HEK293 (cell line): Measurements from ENCODE around the gene CHST8.
A peak's percentile ranks its signal among the peaks of the same experiment; 100 is the strongest.

Experiments
- CTCF ChIA-PET: fragments of 350-600 bp; formaldehyde crosslinking; extraction: SDS; loops from one replicate; lab custom pipeline; 2021; ENCODE audit warnings: antibody characterized with exemption; lab: Yijun Ruan, JAX
- POLR2A ChIA-PET: fragments of 300-600 bp; formaldehyde crosslinking; extraction: SDS; loops from one replicate; lab custom pipeline; 2020; ENCODE audit warnings: antibody characterized with exemption, inconsistent platforms; lab: Yijun Ruan, JAX
- H3K27ac ChIP-seq: fragments of 200-500 bp; sonication (Bioruptor generic); 2 replicates; pipeline ENCODE4 v1.5.1; 2014; ENCODE audit warnings: low read depth, low read length, control low read depth, inconsistent platforms; ENCODE audit errors: extremely low read depth
- H3K36me3 ChIP-seq, 2 experiments: fragments of 200-500 bp in 1 of 2; sonication (Bioruptor generic) in 1 of 2; 1 replicate in 1 of 2; 2 replicates in 1 of 2; pipeline ENCODE4 v1.5.1; 2014 to 2017; ENCODE audit warnings: inconsistent platforms in 2 of 2, low read length in 2 of 2; ENCODE audit not compliant: control insufficient read depth in 2 of 2, insufficient read depth in 1 of 2
- H3K4me1 ChIP-seq: fragments of 200-500 bp; sonication (Bioruptor generic); 2 replicates; pipeline ENCODE4 v1.5.1; 2014; ENCODE audit warnings: mild to moderate bottlenecking, low read length, inconsistent platforms; ENCODE audit not compliant: control insufficient read depth, insufficient read depth
- H3K4me3 ChIP-seq: 2 replicates; pipeline ENCODE4 v1.5.1; 2011; ENCODE audit warnings: low read depth, mild to moderate bottlenecking, control low read depth, low read length, moderate library complexity
- H3K9me3 ChIP-seq: fragments of 200-500 bp; sonication (Bioruptor generic); 2 replicates; pipeline ENCODE4 v1.5.1; 2014; ENCODE audit warnings: low read depth, low read length, inconsistent platforms; ENCODE audit not compliant: control insufficient read depth, insufficient read depth
- GLIS1 ChIP-seq: fragments of 450-650 bp; formaldehyde crosslinking; IDR thresholded peaks from 2 replicates; pipeline ENCODE4 v1.5.1; 2016; ENCODE audit warnings: missing biosample characterization, missing genetic modification characterization
- GLIS2 ChIP-seq: fragments of 450-650 bp; formaldehyde crosslinking; IDR thresholded peaks from 2 replicates; pipeline ENCODE4 v1.5.1; 2016; ENCODE audit warnings: missing biosample characterization, missing genetic modification characterization
- KLF1 ChIP-seq: fragments of 450-650 bp; formaldehyde crosslinking; IDR thresholded peaks from 2 replicates; pipeline ENCODE4 v1.5.1; 2016; ENCODE audit warnings: missing biosample characterization, missing genetic modification characterization
- KLF10 ChIP-seq: fragments of 450-650 bp; IDR thresholded peaks from 2 replicates; pipeline ENCODE4 v1.5.1; 2018; ENCODE audit warnings: missing biosample characterization, mild to moderate bottlenecking, missing genetic modification characterization
- SALL2 ChIP-seq: fragments of 450-650 bp; formaldehyde crosslinking; IDR thresholded peaks from 2 replicates; pipeline ENCODE4 v1.5.0; 2017; ENCODE audit warnings: missing biosample characterization, mild to moderate bottlenecking, missing genetic modification characterization, borderline replicate concordance
- SP7 ChIP-seq: fragments of 450-650 bp; formaldehyde crosslinking; IDR thresholded peaks from 2 replicates; pipeline ENCODE4 v1.5.1; 2016; ENCODE audit warnings: missing biosample characterization, missing genetic modification characterization
- ZBTB17 ChIP-seq: fragments of 450-650 bp; formaldehyde crosslinking; IDR thresholded peaks from 2 replicates; pipeline ENCODE4 v1.5.1; 2016; ENCODE audit warnings: missing biosample characterization, missing genetic modification characterization
- ZEB2 ChIP-seq: fragments of 450-650 bp; formaldehyde crosslinking; IDR thresholded peaks from 2 replicates; pipeline ENCODE4 v1.5.1; 2016; ENCODE audit warnings: missing biosample characterization, missing genetic modification characterization
- ZFHX2 ChIP-seq: fragments of 450-650 bp; formaldehyde crosslinking; conservative IDR thresholded peaks from 2 replicates; pipeline ENCODE4 v1.5.1; 2016; ENCODE audit warnings: missing biosample characterization, missing genetic modification characterization
- ZFP41 ChIP-seq: fragments of 450-650 bp; formaldehyde crosslinking; IDR thresholded peaks from 2 replicates; pipeline ENCODE4 v1.5.1; 2016; ENCODE audit warnings: missing biosample characterization, missing genetic modification characterization, borderline replicate concordance
- ZIC2 ChIP-seq: fragments of 450-650 bp; formaldehyde crosslinking; IDR thresholded peaks from 2 replicates; pipeline ENCODE4 v1.5.1; 2016; ENCODE audit warnings: missing biosample characterization, missing genetic modification characterization
- ZNF140 ChIP-seq: fragments of 450-650 bp; formaldehyde crosslinking; IDR thresholded peaks from 2 replicates; pipeline ENCODE4 v1.5.1; 2016; ENCODE audit warnings: missing biosample characterization, missing genetic modification characterization
- ZNF155 ChIP-seq: fragments of 450-650 bp; formaldehyde crosslinking; IDR thresholded peaks from 2 replicates; pipeline ENCODE4 v1.5.1; 2016; ENCODE audit warnings: missing biosample characterization, missing genetic modification characterization
- ZNF2 ChIP-seq: fragments of 450-650 bp; formaldehyde crosslinking; IDR thresholded peaks from 2 replicates; pipeline ENCODE4 v1.5.1; 2016; ENCODE audit warnings: missing biosample characterization, missing genetic modification characterization
- ZNF214 ChIP-seq: fragments of 450-650 bp; formaldehyde crosslinking; IDR thresholded peaks from 2 replicates; pipeline ENCODE4 v1.5.1; 2017; ENCODE audit warnings: missing biosample characterization, mild to moderate bottlenecking, missing genetic modification characterization, borderline replicate concordance
- ZNF248 ChIP-seq: fragments of 450-650 bp; formaldehyde crosslinking; IDR thresholded peaks from 2 replicates; pipeline ENCODE4 v1.5.1; 2017; ENCODE audit warnings: missing biosample characterization, missing genetic modification characterization
- ZNF266 ChIP-seq: fragments of 450-650 bp; formaldehyde crosslinking; IDR thresholded peaks from 2 replicates; pipeline ENCODE4 v1.5.1; 2016; ENCODE audit warnings: missing biosample characterization, missing genetic modification characterization, low read depth
- ZNF274 ChIP-seq, 2 experiments: fragments of 200-500 bp in 1 of 2; fragments of 450-650 bp in 1 of 2; sonication (Bioruptor generic) in 1 of 2; formaldehyde crosslinking in 1 of 2; IDR thresholded peaks; 2 replicates each; pipeline versions ENCODE4 v1.5.1 to v1.6.1; 2014 to 2016; ENCODE audit warnings: borderline replicate concordance in 1 of 2, inconsistent platforms in 1 of 2, low read length in 1 of 2, missing biosample characterization in 1 of 2, missing genetic modification characterization in 1 of 2
- ZNF529 ChIP-seq: fragments of 450-650 bp; formaldehyde crosslinking; IDR thresholded peaks from 2 replicates; pipeline ENCODE4 v1.5.1; 2017; ENCODE audit warnings: missing genetic modification characterization, missing biosample characterization; ENCODE audit not compliant: insufficient replicate concordance
- ZNF596 ChIP-seq: fragments of 450-650 bp; IDR thresholded peaks from 2 replicates; pipeline ENCODE4 v1.5.0; 2018; ENCODE audit warnings: missing biosample characterization, mild to moderate bottlenecking, missing genetic modification characterization, moderate library complexity
- ZNF629 ChIP-seq: fragments of 450-650 bp; formaldehyde crosslinking; IDR thresholded peaks from 2 replicates; pipeline ENCODE4 v1.5.1; 2017; ENCODE audit warnings: missing biosample characterization, missing genetic modification characterization
- ZNF654 ChIP-seq: fragments of 450-650 bp; formaldehyde crosslinking; IDR thresholded peaks from 2 replicates; pipeline ENCODE4 v1.5.1; 2016; ENCODE audit warnings: low read depth, missing biosample characterization, missing genetic modification characterization
- ZNF664 ChIP-seq: fragments of 450-650 bp; formaldehyde crosslinking; IDR thresholded peaks from 2 replicates; pipeline ENCODE4 v1.5.1; 2016; ENCODE audit warnings: missing biosample characterization, missing genetic modification characterization
- ZNF670 ChIP-seq: fragments of 450-650 bp; formaldehyde crosslinking; IDR thresholded peaks from 2 replicates; pipeline ENCODE4 v1.5.1; 2016; ENCODE audit warnings: missing biosample characterization, missing genetic modification characterization, low read depth
- ZNF707 ChIP-seq: fragments of 450-650 bp; formaldehyde crosslinking; IDR thresholded peaks from 2 replicates; pipeline ENCODE4 v1.5.1; 2016; ENCODE audit warnings: missing biosample characterization, missing genetic modification characterization
- ZNF777 ChIP-seq: fragments of 450-650 bp; formaldehyde crosslinking; IDR thresholded peaks from 2 replicates; pipeline ENCODE4 v1.5.1; 2017; ENCODE audit warnings: missing biosample characterization, missing genetic modification characterization, borderline replicate concordance
- ZNF843 ChIP-seq: fragments of 450-650 bp; formaldehyde crosslinking; IDR thresholded peaks from 2 replicates; pipeline ENCODE4 v1.5.1; 2016; ENCODE audit warnings: missing biosample characterization, missing genetic modification characterization
- ZSCAN30 ChIP-seq: fragments of 450-650 bp; IDR thresholded peaks from 2 replicates; pipeline ENCODE4 v1.5.1; 2018; ENCODE audit warnings: missing biosample characterization, mild to moderate bottlenecking, missing genetic modification characterization, moderate library complexity
- ZXDB ChIP-seq: fragments of 450-650 bp; formaldehyde crosslinking; IDR thresholded peaks from 2 replicates; pipeline ENCODE4 v1.5.1; 2016; ENCODE audit warnings: missing biosample characterization, missing genetic modification characterization
- TF ChIP-seq, protein P1 (sequence below): sonication (generic); formaldehyde crosslinking; IDR thresholded peaks from 2 replicates; pipeline ENCODE4 v1.8.1; 2022; ENCODE audit warnings: mild to moderate bottlenecking, moderate library complexity, missing genetic modification reagents
- TF ChIP-seq, protein P2 (sequence below): fragments of 450-650 bp; formaldehyde crosslinking; IDR thresholded peaks from 2 replicates; pipeline ENCODE4 v1.5.1; 2016; ENCODE audit warnings: missing biosample characterization, missing genetic modification characterization, low read depth
- TF ChIP-seq, protein P3 (sequence below): fragments of 450-650 bp; formaldehyde crosslinking; IDR thresholded peaks from 2 replicates; pipeline ENCODE4 v1.5.1; 2016; ENCODE audit warnings: missing biosample characterization, missing genetic modification characterization

Gene CHST8

DNA sequence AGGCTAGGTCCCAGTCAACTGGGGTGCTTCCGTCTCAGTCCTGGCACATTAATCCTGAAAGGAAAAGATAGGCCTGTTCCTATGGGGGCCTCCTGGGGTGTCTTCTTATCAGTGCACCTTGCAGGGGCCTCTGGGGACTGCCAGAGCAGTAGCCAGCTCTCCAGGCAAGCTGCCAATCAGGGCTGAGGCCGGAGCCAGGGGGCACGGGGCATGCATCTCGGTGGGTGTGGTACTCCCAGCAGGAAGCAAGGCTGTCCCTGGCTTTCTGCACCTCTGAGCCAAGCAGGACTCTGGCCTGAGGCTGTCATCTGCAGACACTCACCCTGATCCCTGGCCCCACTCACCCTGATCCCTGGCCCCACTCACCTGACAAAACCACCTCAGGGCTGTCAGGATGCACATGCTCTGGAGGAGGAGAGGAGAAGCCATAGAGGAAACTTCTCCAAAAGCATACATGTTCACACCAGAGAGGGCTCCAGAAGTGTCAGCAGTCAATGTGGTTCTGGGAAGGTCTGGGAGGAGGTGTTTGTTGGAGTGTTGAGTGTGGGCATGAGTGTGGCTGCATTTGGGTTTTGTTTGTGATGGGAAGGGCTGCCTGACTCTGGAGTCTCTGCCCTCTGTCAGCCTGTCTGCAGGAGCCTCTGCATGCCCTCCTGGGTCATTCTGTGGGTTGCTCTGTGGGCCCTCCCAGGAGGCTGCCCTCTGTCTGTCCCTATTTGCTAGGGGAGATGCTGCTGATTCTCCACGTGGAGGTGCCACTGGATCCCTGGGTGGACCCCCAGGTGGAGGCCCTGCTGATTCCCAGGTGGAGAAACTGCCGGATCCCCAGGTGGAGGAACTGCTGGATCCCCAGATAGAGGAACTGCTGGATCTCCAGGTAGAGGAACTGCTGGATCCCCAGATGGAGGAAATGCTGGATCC lies 152.2 kb downstream of the CHST8 start:
- Histone ChIP-seq H3K9me3 (no peaks in the 10 kb centered on the region), H3K27ac (no peak overlapping the region), H3K36me3 (peaks cover 0 to 7% of the 10 kb centered on the region in 2 experiments; a peak in 1 of 3 replicates), H3K4me1 (peaks cover 4% of the 10 kb centered on the region), H3K4me3 (no peak overlapping the region)
- ChIA-PET POLR2A (no interaction called here), CTCF (interaction anchor here (0.5 to 9.1 kb wide), 13 partner anchors 11 to 963 kb away, joined by 3 to 272 read pairs (median 4); no protein-coding TSS in a partner anchor)
- no peak for TF ChIP-seq ZNF2 (tag by site-specific recombination)
- no peak for TF ChIP-seq ZNF843
- no peak for TF ChIP-seq ZNF670 (tag by site-specific recombination)
- TF ChIP-seq ZNF777 (tag by site-specific recombination), result no peak
- TF ChIP-seq SP7 (tag by site-specific recombination), result no peak
- TF ChIP-seq ZNF529, result no peak
- no peak for TF ChIP-seq ZNF214 (tag by site-specific recombination)
- TF ChIP-seq, protein P1, sequence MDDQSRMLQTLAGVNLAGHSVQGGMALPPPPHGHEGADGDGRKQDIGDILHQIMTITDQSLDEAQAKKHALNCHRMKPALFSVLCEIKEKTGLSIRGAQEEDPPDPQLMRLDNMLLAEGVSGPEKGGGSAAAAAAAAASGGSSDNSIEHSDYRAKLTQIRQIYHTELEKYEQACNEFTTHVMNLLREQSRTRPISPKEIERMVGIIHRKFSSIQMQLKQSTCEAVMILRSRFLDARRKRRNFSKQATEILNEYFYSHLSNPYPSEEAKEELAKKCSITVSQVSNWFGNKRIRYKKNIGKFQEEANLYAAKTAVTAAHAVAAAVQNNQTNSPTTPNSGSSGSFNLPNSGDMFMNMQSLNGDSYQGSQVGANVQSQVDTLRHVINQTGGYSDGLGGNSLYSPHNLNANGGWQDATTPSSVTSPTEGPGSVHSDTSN (CRISPR knock-in tag), result no peak
- no peak for TF ChIP-seq ZNF140
- TF ChIP-seq, protein P2, sequence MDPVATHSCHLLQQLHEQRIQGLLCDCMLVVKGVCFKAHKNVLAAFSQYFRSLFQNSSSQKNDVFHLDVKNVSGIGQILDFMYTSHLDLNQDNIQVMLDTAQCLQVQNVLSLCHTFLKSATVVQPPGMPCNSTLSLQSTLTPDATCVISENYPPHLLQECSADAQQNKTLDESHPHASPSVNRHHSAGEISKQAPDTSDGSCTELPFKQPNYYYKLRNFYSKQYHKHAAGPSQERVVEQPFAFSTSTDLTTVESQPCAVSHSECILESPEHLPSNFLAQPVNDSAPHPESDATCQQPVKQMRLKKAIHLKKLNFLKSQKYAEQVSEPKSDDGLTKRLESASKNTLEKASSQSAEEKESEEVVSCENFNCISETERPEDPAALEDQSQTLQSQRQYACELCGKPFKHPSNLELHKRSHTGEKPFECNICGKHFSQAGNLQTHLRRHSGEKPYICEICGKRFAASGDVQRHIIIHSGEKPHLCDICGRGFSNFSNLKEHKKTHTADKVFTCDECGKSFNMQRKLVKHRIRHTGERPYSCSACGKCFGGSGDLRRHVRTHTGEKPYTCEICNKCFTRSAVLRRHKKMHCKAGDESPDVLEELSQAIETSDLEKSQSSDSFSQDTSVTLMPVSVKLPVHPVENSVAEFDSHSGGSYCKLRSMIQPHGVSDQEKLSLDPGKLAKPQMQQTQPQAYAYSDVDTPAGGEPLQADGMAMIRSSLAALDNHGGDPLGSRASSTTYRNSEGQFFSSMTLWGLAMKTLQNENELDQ (tag by site-specific recombination), result no peak
- TF ChIP-seq ZBTB17, result no peak
- TF ChIP-seq ZIC2 (tag by site-specific recombination), result peak; percentile 93
- no peak for TF ChIP-seq ZNF596 (tag by site-specific recombination)
- peak; percentile 53 for TF ChIP-seq ZFHX2 (tag by site-specific recombination)
- TF ChIP-seq SALL2 (tag by site-specific recombination), result no peak
- no peak for TF ChIP-seq ZFP41 (tag by site-specific recombination)
- no peak for TF ChIP-seq ZNF248 (tag by site-specific recombination)
- no peak for TF ChIP-seq KLF10
- no peak for TF ChIP-seq ZNF664
- TF ChIP-seq ZNF654 (tag by site-specific recombination), result 0 out of 2 replicates have a peak, but pooled peaks have one; percentile 10
- no peak for TF ChIP-seq ZXDB (tag by site-specific recombination)
- TF ChIP-seq GLIS1 (tag by site-specific recombination), result peak; percentile 83
- no peak for TF ChIP-seq ZSCAN30 (tag by site-specific recombination)
- no peak for TF ChIP-seq ZNF266 (tag by site-specific recombination)
- no peak for TF ChIP-seq ZNF629 (tag by site-specific recombination)
- no peak for TF ChIP-seq KLF1 (tag by site-specific recombination)
- no peak for TF ChIP-seq ZNF274 (IDR thresholded peaks at IDR 0.05; ENCODE audit: low read length)
- TF ChIP-seq ZNF274 (tag by site-specific recombination; IDR thresholded peaks at IDR 0.05; ENCODE audit: borderline replicate concordance), result no peak
- TF ChIP-seq, protein P3, sequence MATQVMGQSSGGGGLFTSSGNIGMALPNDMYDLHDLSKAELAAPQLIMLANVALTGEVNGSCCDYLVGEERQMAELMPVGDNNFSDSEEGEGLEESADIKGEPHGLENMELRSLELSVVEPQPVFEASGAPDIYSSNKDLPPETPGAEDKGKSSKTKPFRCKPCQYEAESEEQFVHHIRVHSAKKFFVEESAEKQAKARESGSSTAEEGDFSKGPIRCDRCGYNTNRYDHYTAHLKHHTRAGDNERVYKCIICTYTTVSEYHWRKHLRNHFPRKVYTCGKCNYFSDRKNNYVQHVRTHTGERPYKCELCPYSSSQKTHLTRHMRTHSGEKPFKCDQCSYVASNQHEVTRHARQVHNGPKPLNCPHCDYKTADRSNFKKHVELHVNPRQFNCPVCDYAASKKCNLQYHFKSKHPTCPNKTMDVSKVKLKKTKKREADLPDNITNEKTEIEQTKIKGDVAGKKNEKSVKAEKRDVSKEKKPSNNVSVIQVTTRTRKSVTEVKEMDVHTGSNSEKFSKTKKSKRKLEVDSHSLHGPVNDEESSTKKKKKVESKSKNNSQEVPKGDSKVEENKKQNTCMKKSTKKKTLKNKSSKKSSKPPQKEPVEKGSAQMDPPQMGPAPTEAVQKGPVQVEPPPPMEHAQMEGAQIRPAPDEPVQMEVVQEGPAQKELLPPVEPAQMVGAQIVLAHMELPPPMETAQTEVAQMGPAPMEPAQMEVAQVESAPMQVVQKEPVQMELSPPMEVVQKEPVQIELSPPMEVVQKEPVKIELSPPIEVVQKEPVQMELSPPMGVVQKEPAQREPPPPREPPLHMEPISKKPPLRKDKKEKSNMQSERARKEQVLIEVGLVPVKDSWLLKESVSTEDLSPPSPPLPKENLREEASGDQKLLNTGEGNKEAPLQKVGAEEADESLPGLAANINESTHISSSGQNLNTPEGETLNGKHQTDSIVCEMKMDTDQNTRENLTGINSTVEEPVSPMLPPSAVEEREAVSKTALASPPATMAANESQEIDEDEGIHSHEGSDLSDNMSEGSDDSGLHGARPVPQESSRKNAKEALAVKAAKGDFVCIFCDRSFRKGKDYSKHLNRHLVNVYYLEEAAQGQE (tag by site-specific recombination), result no peak
- no peak for TF ChIP-seq ZNF707 (tag by site-specific recombination)
- no peak for TF ChIP-seq ZNF155 (tag by site-specific recombination)
- no peak for TF ChIP-seq ZEB2 (tag by site-specific recombination)
- TF ChIP-seq GLIS2, result 0 out of 2 replicates have a peak, but pooled peaks have one; percentile 28
